HepG2 (cell line): ENCODE data around the gene AVPR2. TPM values are rescaled to one million over a fixed set of nuclear protein-coding genes. Genes with fewer than 3 reads are reported as not detected.

Experiments
- BCL6 ChIP-seq: IDR thresholded peaks from 2 replicates; pipeline ENCODE4 v1.6.1; 2016; ENCODE audit warnings: missing genetic modification reagents, missing compliant biosample characterization
- CCAR2 ChIP-seq: fragments of 200-400 bp; formaldehyde crosslinking; optimal IDR thresholded peaks from 2 replicates; pipeline ENCODE3; 2018; ENCODE audit warnings: low read depth, mild to moderate bottlenecking, low read length, moderate library complexity
- ELF1 ChIP-seq: sonication (generic); formaldehyde crosslinking; IDR thresholded peaks from 2 replicates; pipeline ENCODE4 v1.4.0; 2020; ENCODE audit warnings: missing genetic modification reagents
- FOXM1 ChIP-seq: sonication (generic); formaldehyde crosslinking; IDR thresholded peaks from 2 replicates; pipeline ENCODE4 v1.5.0; 2020; ENCODE audit warnings: missing genetic modification reagents
- NR1H2 ChIP-seq: sonication (generic); formaldehyde crosslinking; IDR thresholded peaks from 2 replicates; pipeline ENCODE4 v1.8.1; 2022; ENCODE audit warnings: low read depth, missing genetic modification reagents, borderline replicate concordance
- POLR2AphosphoS5 ChIP-seq: IDR thresholded peaks from 2 replicates; pipeline ENCODE4 v1.6.1; 2012; ENCODE audit warnings: low read depth, low read length
- ZBTB38 ChIP-seq: sonication (generic); formaldehyde crosslinking; IDR thresholded peaks from 2 replicates; pipeline ENCODE4 v1.5.1; 2020; ENCODE audit warnings: mild to moderate bottlenecking, missing genetic modification reagents
- ZNF747 ChIP-seq: sonication (generic); formaldehyde crosslinking; IDR thresholded peaks from 2 replicates; pipeline ENCODE4 v1.8.1; 2023; ENCODE audit warnings: missing genetic modification reagents, mild to moderate bottlenecking, borderline replicate concordance
- ZNF792 ChIP-seq: IDR thresholded peaks from 2 replicates; pipeline ENCODE4 v1.6.1; 2016
- polyA plus RNA-seq, 8 experiments: library from polyadenylated mRNA; depleted of rRNA in 3 of 8; stranded (reverse) in 7 of 8; unstranded in 1 of 8; fragments of >200 nt; fragmentation: Illumina TruSeq in 4 of 8; extraction: Trizol in 4 of 8; gene quantifications; 2 replicates each; pipeline versions ENCODE4 v1.2.1 to v1.2.3, GENCODE V29; 2011 to 2016; ENCODE audit warnings: low read depth in 4 of 8, missing spikeins in 1 of 8, mixed read lengths in 1 of 8; ENCODE audit not compliant: insufficient read depth in 1 of 8
- total RNA-seq, 5 experiments: library from RNA; depleted of rRNA; stranded (reverse); fragments of >200 nt; fragmentation: Illumina TruSeq; extraction: Trizol; gene quantifications; 2 replicates each; pipeline ENCODE4 v1.2.3, GENCODE V29; 2016; ENCODE audit warnings: low read depth in 1 of 5
- TF ChIP-seq, protein P1 (sequence below): sonication (generic); formaldehyde crosslinking; conservative IDR thresholded peaks from 2 replicates; pipeline ENCODE4 v1.8.1; 2023; ENCODE audit warnings: missing genetic modification reagents
- TF ChIP-seq, protein P2 (sequence below): sonication (generic); formaldehyde crosslinking; IDR thresholded peaks from 2 replicates; pipeline ENCODE4 v1.4.0; 2020; ENCODE audit warnings: missing genetic modification reagents
- TF ChIP-seq, protein P3 (sequence below): sonication (generic); formaldehyde crosslinking; IDR thresholded peaks from 2 replicates; pipeline ENCODE4 v1.5.1; 2020; ENCODE audit warnings: mild to moderate bottlenecking, missing genetic modification reagents, moderate library complexity
- TF ChIP-seq, protein P4 (sequence below): sonication (generic); formaldehyde crosslinking; IDR thresholded peaks from 2 replicates; pipeline ENCODE4 v1.9.0; 2021; ENCODE audit warnings: missing genetic modification reagents, borderline replicate concordance
- TF ChIP-seq, protein P5 (sequence below): sonication (generic); formaldehyde crosslinking; IDR thresholded peaks from 2 replicates; pipeline ENCODE4 v1.4.0; 2020; ENCODE audit warnings: missing genetic modification reagents, mild to moderate bottlenecking, borderline replicate concordance
- TF ChIP-seq, protein P6 (sequence below): sonication (generic); formaldehyde crosslinking; IDR thresholded peaks from 2 replicates; pipeline ENCODE4 v1.4.0; 2020; ENCODE audit warnings: low read depth, mild to moderate bottlenecking, missing genetic modification reagents

The AVPR2 gene
- total and polyA plus RNA-seq, 2 of the 13 experiments (the other 11 are each of a cell fraction or from before 2014, with no cell fraction given): not detected

DNA sequence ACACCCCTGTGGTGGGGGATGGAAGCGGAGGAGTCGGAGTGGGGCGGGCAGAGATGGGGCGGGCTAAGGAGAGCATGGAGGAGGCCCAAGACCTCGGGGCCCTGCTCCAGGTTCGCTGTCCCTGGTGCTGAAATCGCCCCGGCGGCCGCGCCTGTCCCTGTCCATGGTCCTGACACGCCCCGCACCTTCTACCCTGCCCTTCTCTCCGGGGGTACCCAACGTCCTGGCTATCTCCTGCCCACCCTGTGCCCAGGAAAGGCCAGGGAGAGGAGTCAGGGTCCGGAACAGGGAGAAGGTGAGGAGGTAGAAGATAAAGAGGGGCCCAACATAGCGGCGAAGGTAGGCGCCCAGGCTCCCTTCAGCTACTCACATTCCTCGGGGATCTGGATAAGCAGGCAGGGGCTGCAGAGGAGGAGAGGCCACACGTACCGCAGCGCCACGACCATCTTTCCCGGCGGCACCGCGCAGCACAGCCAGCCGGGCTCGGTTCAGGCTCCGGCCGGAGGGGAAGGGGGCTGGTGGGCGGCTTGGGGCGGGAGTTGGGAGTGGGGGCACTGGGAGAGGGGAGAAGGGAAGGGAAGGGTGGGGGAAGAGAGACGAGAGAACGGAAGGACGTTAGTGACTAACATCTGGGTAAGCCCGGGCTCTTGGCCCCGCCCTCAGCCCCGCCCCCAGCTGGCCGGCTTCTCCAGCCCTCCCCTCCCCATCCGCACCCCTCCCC lies 28.9 kb upstream of the AVPR2 start (continued):
- TF ChIP-seq, protein P1, sequence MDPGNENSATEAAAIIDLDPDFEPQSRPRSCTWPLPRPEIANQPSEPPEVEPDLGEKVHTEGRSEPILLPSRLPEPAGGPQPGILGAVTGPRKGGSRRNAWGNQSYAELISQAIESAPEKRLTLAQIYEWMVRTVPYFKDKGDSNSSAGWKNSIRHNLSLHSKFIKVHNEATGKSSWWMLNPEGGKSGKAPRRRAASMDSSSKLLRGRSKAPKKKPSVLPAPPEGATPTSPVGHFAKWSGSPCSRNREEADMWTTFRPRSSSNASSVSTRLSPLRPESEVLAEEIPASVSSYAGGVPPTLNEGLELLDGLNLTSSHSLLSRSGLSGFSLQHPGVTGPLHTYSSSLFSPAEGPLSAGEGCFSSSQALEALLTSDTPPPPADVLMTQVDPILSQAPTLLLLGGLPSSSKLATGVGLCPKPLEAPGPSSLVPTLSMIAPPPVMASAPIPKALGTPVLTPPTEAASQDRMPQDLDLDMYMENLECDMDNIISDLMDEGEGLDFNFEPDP: peak; percentile 100
- TF ChIP-seq ZNF747 (CRISPR knock-in tag) (peak; percentile 97), ELF1 (CRISPR knock-in tag) (peak; percentile 73), FOXM1 (CRISPR knock-in tag) (peak; percentile 98), ZNF792 (CRISPR knock-in tag) (peak; percentile 100), POLR2AphosphoS5 (no peak), BCL6 (CRISPR knock-in tag) (peak; percentile 93), CCAR2 (no peak), NR1H2 (CRISPR knock-in tag) (peak; percentile 98), ZBTB38 (CRISPR knock-in tag) (peak; percentile 99)
- TF ChIP-seq, protein P2, sequence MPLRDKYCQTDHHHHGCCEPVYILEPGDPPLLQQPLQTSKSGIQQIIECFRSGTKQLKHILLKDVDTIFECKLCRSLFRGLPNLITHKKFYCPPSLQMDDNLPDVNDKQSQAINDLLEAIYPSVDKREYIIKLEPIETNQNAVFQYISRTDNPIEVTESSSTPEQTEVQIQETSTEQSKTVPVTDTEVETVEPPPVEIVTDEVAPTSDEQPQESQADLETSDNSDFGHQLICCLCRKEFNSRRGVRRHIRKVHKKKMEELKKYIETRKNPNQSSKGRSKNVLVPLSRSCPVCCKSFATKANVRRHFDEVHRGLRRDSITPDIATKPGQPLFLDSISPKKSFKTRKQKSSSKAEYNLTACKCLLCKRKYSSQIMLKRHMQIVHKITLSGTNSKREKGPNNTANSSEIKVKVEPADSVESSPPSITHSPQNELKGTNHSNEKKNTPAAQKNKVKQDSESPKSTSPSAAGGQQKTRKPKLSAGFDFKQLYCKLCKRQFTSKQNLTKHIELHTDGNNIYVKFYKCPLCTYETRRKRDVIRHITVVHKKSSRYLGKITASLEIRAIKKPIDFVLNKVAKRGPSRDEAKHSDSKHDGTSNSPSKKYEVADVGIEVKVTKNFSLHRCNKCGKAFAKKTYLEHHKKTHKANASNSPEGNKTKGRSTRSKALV (CRISPR knock-in tag): peak; percentile 98
- TF ChIP-seq, protein P3, sequence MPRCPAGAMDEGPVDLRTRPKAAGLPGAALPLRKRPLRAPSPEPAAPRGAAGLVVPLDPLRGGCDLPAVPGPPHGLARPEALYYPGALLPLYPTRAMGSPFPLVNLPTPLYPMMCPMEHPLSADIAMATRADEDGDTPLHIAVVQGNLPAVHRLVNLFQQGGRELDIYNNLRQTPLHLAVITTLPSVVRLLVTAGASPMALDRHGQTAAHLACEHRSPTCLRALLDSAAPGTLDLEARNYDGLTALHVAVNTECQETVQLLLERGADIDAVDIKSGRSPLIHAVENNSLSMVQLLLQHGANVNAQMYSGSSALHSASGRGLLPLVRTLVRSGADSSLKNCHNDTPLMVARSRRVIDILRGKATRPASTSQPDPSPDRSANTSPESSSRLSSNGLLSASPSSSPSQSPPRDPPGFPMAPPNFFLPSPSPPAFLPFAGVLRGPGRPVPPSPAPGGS: peak; percentile 99
- TF ChIP-seq, protein P4, sequence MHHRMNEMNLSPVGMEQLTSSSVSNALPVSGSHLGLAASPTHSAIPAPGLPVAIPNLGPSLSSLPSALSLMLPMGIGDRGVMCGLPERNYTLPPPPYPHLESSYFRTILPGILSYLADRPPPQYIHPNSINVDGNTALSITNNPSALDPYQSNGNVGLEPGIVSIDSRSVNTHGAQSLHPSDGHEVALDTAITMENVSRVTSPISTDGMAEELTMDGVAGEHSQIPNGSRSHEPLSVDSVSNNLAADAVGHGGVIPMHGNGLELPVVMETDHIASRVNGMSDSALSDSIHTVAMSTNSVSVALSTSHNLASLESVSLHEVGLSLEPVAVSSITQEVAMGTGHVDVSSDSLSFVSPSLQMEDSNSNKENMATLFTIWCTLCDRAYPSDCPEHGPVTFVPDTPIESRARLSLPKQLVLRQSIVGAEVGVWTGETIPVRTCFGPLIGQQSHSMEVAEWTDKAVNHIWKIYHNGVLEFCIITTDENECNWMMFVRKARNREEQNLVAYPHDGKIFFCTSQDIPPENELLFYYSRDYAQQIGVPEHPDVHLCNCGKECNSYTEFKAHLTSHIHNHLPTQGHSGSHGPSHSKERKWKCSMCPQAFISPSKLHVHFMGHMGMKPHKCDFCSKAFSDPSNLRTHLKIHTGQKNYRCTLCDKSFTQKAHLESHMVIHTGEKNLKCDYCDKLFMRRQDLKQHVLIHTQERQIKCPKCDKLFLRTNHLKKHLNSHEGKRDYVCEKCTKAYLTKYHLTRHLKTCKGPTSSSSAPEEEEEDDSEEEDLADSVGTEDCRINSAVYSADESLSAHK: peak; percentile 98
- TF ChIP-seq, protein P5, sequence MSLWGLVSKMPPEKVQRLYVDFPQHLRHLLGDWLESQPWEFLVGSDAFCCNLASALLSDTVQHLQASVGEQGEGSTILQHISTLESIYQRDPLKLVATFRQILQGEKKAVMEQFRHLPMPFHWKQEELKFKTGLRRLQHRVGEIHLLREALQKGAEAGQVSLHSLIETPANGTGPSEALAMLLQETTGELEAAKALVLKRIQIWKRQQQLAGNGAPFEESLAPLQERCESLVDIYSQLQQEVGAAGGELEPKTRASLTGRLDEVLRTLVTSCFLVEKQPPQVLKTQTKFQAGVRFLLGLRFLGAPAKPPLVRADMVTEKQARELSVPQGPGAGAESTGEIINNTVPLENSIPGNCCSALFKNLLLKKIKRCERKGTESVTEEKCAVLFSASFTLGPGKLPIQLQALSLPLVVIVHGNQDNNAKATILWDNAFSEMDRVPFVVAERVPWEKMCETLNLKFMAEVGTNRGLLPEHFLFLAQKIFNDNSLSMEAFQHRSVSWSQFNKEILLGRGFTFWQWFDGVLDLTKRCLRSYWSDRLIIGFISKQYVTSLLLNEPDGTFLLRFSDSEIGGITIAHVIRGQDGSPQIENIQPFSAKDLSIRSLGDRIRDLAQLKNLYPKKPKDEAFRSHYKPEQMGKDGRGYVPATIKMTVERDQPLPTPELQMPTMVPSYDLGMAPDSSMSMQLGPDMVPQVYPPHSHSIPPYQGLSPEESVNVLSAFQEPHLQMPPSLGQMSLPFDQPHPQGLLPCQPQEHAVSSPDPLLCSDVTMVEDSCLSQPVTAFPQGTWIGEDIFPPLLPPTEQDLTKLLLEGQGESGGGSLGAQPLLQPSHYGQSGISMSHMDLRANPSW (CRISPR knock-in tag): peak; percentile 85
- TF ChIP-seq, protein P6, sequence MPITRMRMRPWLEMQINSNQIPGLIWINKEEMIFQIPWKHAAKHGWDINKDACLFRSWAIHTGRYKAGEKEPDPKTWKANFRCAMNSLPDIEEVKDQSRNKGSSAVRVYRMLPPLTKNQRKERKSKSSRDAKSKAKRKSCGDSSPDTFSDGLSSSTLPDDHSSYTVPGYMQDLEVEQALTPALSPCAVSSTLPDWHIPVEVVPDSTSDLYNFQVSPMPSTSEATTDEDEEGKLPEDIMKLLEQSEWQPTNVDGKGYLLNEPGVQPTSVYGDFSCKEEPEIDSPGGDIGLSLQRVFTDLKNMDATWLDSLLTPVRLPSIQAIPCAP: peak; percentile 98
